K562 (cell line): Measurements from ENCODE around the gene ZKSCAN3. TPM values are rescaled to one million over a fixed set of nuclear protein-coding genes. Genes with fewer than 3 reads are reported as not detected.
A peak's percentile ranks its signal among the peaks of the same experiment; 100 is the strongest.

ENCODE experiments used
- C11orf30 ChIP-seq: fragments of 450-650 bp; IDR thresholded peaks from 2 replicates; pipeline ENCODE4 v1.6.1; 2016; ENCODE audit warnings: low read depth, mild to moderate bottlenecking
- CLOCK ChIP-seq: fragments of 250-450 bp; sonication (Bioruptor Pico); IDR thresholded peaks from 2 replicates; pipeline ENCODE4 v1.4.0; 2020; ENCODE audit warnings: mild to moderate bottlenecking, moderate library complexity, borderline replicate concordance
- GTF2B ChIP-seq: IDR thresholded peaks from 2 replicates; pipeline ENCODE4 v1.6.1; 2011; ENCODE audit not compliant: insufficient read length; ENCODE audit errors: extremely low read depth
- HDGF ChIP-seq: fragments of 450-650 bp; IDR thresholded peaks from 2 replicates; pipeline ENCODE4 v1.6.1; 2016
- HES1 ChIP-seq: fragments of 450-650 bp; IDR thresholded peaks from 2 replicates; pipeline ENCODE4 v1.6.1; 2016; ENCODE audit warnings: low read depth, mild to moderate bottlenecking, moderate library complexity
- HNRNPL ChIP-seq: fragments of 200-400 bp; formaldehyde crosslinking; IDR thresholded peaks from 2 replicates; pipeline ENCODE4 v1.6.1; 2017; ENCODE audit warnings: low read depth, mild to moderate bottlenecking, low read length
- JUNB ChIP-seq: fragments of 450-650 bp; formaldehyde crosslinking; conservative IDR thresholded peaks from 2 replicates; pipeline ENCODE4 v1.4.0; 2020; ENCODE audit warnings: mild to moderate bottlenecking
- KHSRP ChIP-seq: fragments of 450-650 bp; IDR thresholded peaks from 2 replicates; pipeline ENCODE4 v1.6.1; 2017
- KLF13 ChIP-seq: fragments of 450-650 bp; IDR thresholded peaks from 2 replicates; pipeline ENCODE4 v1.6.1; 2016; ENCODE audit warnings: missing genetic modification characterization, low read depth, mild to moderate bottlenecking, missing compliant biosample characterization, moderate library complexity, borderline replicate concordance
- MAFF ChIP-seq: IDR thresholded peaks from 2 replicates; pipeline ENCODE4 v1.6.1; 2012; ENCODE audit warnings: low read length, improper control_type of control experiment
- MITF ChIP-seq: IDR thresholded peaks from 2 replicates; pipeline ENCODE4 v1.6.1; 2014; ENCODE audit warnings: antibody characterized with exemption
- MNT ChIP-seq, 2 experiments: fragments of 450-650 bp; conservative IDR thresholded peaks; 2 replicates each; pipeline ENCODE4 v1.6.1; 2017; ENCODE audit warnings: mild to moderate bottlenecking in 2 of 2, moderate library complexity in 2 of 2
- MTA2 ChIP-seq: fragments of 450-650 bp; IDR thresholded peaks from 2 replicates; pipeline ENCODE4 v1.6.1; 2016; ENCODE audit warnings: low read depth
- PHB ChIP-seq: fragments of 250-450 bp; sonication (Bioruptor Pico); IDR thresholded peaks from 2 replicates; pipeline ENCODE4 v1.5.0; 2021
- PRPF4 ChIP-seq: fragments of 200-400 bp; formaldehyde crosslinking; IDR thresholded peaks from one replicate; pipeline ENCODE4 v1.6.1; 2017; ENCODE audit warnings: low read length, low read depth, mild to moderate bottlenecking; ENCODE audit not compliant: insufficient read depth, poor library complexity, severe bottlenecking
- RUNX1 ChIP-seq: sonication (generic); IDR thresholded peaks from 2 replicates; pipeline ENCODE4 v1.6.1; 2016; ENCODE audit warnings: antibody characterized with exemption, low read depth
- SUPT5H ChIP-seq: fragments of 450-650 bp; IDR thresholded peaks from 2 replicates; pipeline ENCODE4 v1.6.1; 2016
- TAL1 ChIP-seq: fragments of 450-650 bp; IDR thresholded peaks from 2 replicates; pipeline ENCODE4 v1.6.1; 2016; ENCODE audit warnings: mild to moderate bottlenecking
- TCF15 ChIP-seq: fragments of 250-450 bp; sonication (Bioruptor Pico); IDR thresholded peaks from 2 replicates; pipeline ENCODE4 v1.8.0; 2022; ENCODE audit warnings: moderate library complexity, mild to moderate bottlenecking, inconsistent platforms
- TRIM28 ChIP-seq: fragments of 450-650 bp; IDR thresholded peaks from 2 replicates; pipeline ENCODE4 v1.6.1; 2017
- ZNF212 ChIP-seq: fragments of 450-650 bp; formaldehyde crosslinking; IDR thresholded peaks from 2 replicates; pipeline ENCODE4 v1.4.0; 2020; ENCODE audit warnings: mild to moderate bottlenecking
- ZNF282 ChIP-seq: sonication (generic); formaldehyde crosslinking; IDR thresholded peaks from 2 replicates; pipeline ENCODE4 v1.8.1; 2023; ENCODE audit warnings: missing genetic modification reagents
- ZNF57 ChIP-seq: fragments of 450-650 bp; formaldehyde crosslinking; IDR thresholded peaks from 2 replicates; pipeline ENCODE4 v1.4.0; 2020; ENCODE audit warnings: mild to moderate bottlenecking, moderate library complexity
- polyA plus RNA-seq, 8 experiments: library from polyadenylated mRNA; depleted of rRNA in 4 of 8; stranded (reverse) in 5 of 8; unstranded in 3 of 8; fragments of >200 nt; fragmentation: Nextera tagmentation in 2 of 8; fragmentation: Illumina TruSeq in 1 of 8; extraction: Ambion mirVana in 2 of 8; extraction: Trizol in 1 of 8; gene quantifications; 2 replicates each; pipeline versions ENCODE4 v1.2.1 to v1.2.3, GENCODE V29; 2011 to 2014; ENCODE audit warnings: inconsistent platforms in 1 of 8, missing spikeins in 1 of 8
- total RNA-seq, 7 experiments: library from RNA; depleted of rRNA in 6 of 7; stranded (reverse); fragments of >200 nt in 6 of 7; fragmentation: Illumina TruSeq in 2 of 7; extraction: Trizol in 2 of 7; gene quantifications; 2 replicates each; pipeline versions ENCODE4 v1.2.1 to v1.2.3, GENCODE V29; 2011 to 2021; ENCODE audit warnings: low replicate concordance in 1 of 7

ZKSCAN3 gene
- total and polyA plus RNA-seq, 9 of the 15 experiments (the other 6 are each of a cell fraction or from before 2014, with no cell fraction given): 3.0 to 12.4 (median 10.2) TPM

GRCh38 chr6:28353981-28354676 is 4.4 kb downstream of the ZKSCAN3 start (continued):
- TF ChIP-seq HES1: no peak
- TF ChIP-seq TCF15 (CRISPR knock-in tag): peak; percentile 98
- TF ChIP-seq JUNB (CRISPR knock-in tag): peak; percentile 59; the same call in 1 of the 2 replicates
- TF ChIP-seq TRIM28: peak; percentile 21; the same call in 1 of the 2 replicates
- peak; percentile 98 for TF ChIP-seq KLF13 (tag)
- peak; percentile 86 for TF ChIP-seq ZNF57 (CRISPR knock-in tag)
- peak; percentile 92 for TF ChIP-seq ZNF212 (CRISPR knock-in tag)
- no peak for TF ChIP-seq TAL1
- 0 out of 2 replicates have a peak, but pooled peaks have one; percentile 24 for TF ChIP-seq MTA2
- no peak for TF ChIP-seq SUPT5H
- peak; percentile 39 to 46; a peak in 3 of 4 replicates for TF ChIP-seq MNT (conservative IDR thresholded peaks at IDR 0.05)
- TF ChIP-seq MAFF: peak; percentile 98
- TF ChIP-seq RUNX1: no peak
- peak; percentile 87; the same call in 1 of the 2 replicates for TF ChIP-seq CLOCK (CRISPR knock-in tag)
- TF ChIP-seq KHSRP: no peak
- TF ChIP-seq PHB: 0 out of 2 replicates have a peak, but pooled peaks have one; percentile 48
- TF ChIP-seq HDGF: no peak
- no peak for TF ChIP-seq PRPF4
- TF ChIP-seq HNRNPL: no peak
- no peak for TF ChIP-seq ZNF282 (CRISPR knock-in tag)
- no peak for TF ChIP-seq GTF2B
- TF ChIP-seq C11orf30: peak; percentile 97
- TF ChIP-seq MITF: no peak
